ENCODE data around the gene TAPT1.
"Not testable (repeated sequence)": the region's sequence is repeated elsewhere in the genome, so short reads cannot be mapped to it uniquely, and the experiment has no call there.

Gene TAPT1, protein sequence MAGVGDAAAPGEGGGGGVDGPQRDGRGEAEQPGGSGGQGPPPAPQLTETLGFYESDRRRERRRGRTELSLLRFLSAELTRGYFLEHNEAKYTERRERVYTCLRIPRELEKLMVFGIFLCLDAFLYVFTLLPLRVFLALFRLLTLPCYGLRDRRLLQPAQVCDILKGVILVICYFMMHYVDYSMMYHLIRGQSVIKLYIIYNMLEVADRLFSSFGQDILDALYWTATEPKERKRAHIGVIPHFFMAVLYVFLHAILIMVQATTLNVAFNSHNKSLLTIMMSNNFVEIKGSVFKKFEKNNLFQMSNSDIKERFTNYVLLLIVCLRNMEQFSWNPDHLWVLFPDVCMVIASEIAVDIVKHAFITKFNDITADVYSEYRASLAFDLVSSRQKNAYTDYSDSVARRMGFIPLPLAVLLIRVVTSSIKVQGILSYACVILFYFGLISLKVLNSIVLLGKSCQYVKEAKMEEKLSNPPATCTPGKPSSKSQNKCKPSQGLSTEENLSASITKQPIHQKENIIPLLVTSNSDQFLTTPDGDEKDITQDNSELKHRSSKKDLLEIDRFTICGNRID

GRCh38 chr4:16225863-16226815, at the start of gene TAPT1:
Gene TAPT1, minus strand, starts transcription at chr4:16226471. Its CDS starts 14 bp downstream, at chr4:16226457.
- DNase-seq (ENCODE audit: low spot score) = peak; percentile 91

- DNase-seq (ENCODE audit: low spot score) = no peak
Measured at GRCh38 chr4:16271411-16271810, 45.1 kb upstream of the TAPT1 start.

DNA sequence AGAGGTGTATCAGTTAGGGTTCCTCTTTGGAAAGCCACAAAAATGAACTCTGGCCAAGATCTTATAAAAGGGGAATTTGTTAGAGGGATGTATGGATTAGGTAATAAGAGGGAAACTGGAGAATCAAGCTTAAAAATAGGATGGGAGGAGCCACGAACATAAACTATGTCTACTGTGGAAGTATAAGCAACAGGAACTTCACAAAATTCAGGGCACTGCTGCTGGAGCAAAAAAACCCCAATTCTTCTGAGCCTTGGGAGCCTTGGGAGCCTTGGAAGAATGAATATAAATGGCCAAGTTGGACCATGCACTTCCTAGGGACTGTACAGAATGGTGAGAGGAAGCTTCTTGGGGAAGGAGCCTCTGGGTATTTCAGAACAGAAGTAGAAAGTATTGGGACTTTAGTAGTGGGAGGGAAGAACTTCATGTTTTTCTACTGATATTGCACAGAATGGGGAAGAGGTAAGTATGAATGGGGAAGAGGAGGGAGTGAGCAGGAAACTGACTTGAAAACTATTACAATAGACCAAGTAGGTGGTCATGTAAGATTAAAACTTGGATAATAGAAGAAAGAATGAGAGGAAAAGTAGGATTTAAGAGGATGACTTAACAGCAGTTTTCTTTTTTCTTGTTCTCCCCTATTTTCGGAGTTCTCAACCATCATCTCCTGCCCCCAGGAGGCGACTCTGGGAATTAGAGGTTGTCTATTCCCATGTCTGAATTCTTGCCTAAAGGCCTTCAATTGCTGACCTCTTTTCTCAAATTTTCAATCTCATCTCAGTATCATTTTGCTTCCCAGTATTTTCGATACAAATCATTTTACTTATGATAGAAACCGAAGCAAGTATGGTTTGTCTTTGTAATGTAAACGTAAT, 44.4 kb upstream of the TAPT1 start:
- no peak for DNase-seq (ENCODE audit: low spot score)

DNA sequence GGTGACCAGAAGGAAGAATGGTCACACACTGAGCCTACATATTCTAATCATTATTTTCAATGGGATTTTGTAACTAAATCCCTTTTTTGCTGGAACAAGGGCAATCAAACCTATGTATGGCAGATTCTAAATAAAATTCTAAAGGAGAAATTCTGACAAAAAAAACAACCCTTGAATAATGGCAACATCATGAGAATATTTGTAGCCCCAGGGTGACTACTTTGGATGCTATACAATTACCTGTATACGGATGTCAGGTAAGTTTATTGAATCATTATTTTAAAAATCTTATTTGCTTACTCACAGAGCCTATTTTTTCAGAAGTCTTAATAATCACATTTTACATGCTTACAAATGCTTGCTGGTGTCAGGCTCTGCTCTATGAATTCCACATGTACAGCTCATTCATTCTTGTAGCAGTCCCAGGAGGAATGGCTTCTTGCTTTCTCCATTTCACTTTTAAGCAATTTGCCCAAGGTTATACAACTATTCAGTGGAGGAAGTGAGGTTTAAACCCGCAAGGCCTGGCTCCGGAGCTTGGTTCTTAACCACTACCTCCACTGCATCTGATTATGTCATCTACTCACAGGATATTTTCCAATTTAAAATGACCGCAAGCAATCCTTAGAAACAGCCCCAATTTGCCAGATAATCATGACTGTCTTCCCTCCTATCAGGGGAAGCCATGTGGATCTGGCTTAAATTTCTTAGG, 43.6 kb upstream of the TAPT1 start:
- DNase-seq (ENCODE audit: low spot score) = not testable (repeated sequence)

- no peak for DNase-seq (ENCODE audit: low spot score)
Measured at GRCh38 chr4:16269240-16269639, 43.0 kb upstream of the TAPT1 start.

DNA sequence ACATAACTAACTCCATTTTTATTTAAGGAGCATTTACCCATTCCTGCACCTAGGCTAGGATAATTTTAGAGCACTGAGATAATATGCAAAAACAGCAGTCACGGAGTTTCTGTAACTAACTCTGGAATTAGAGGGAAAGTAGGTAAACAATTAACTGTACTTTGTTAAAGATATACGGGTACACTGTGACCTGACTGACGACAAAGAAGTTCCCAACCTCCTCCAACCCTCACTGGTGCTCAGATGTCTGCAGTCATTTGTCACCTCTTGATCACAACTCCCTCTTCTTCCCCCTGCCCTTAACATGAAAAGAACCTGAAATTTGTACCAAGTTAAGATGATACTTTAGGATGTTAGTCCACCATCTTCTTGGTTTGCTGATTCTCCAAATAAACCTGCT, 42.0 kb upstream of the TAPT1 start:
- no peak for DNase-seq (ENCODE audit: low spot score)

GRCh38 chr4:16267639-16268038, 41.4 kb upstream of the TAPT1 start:
- no peak for DNase-seq (ENCODE audit: low spot score)

DNA sequence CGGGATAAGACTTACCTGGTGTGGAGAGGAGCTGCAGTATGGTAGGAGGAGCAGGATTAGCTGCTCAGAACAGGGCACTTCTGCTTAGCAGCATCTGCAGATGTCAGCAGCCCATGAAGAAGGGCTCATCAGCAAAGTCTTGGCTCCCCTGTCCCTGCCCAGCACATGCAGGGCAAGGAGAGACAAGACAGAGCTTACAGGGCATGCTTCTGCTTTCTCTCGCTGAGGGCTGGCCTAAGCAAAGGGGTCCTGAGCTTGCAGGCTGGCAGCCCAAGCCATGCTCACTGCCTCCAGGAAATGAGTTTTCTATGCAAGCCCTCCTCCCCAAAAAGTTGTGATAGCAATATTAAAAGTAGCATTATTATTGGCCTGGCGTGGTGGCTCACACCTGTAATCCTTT, 39.5 kb upstream of the TAPT1 start:
- no peak for DNase-seq (ENCODE audit: low spot score)

DNA sequence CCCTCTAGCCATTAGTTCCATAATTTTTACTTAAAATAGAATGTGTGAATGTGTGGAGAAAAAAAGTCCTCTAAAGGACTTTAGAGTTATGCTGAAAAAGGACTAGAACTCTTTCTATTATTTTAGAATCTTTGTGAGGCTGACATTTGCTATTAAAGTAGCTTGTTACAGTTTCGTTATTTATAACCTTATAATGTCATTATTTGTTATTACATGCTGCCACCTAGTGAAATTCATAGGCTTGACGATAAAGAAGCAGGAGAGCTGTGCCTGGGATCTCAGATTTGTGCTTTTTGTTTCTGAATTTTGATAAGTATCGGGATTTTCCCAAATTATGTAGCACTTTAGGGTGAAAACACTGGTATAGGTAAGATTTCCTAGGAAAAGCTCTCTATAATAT, 38.5 kb upstream of the TAPT1 start:
- DNase-seq (ENCODE audit: low spot score) = no peak

DNA sequence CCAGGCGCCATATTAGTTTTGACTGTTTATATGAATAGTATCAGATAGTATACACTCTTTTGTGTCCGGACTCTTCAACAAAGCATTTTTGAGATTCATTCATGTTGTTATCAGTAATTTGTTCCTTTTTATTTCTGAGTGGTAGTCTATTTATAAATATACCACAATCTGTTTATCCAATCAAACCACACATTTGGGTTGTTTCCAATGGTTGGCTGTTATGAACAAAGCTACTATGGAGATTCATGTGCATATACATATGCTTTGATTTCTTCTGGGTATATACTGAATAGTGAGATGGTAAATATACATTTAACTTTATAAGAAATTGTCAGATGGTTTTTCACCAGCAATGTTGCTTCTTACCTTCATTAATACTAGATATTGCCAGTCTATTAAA, 36.8 kb upstream of the TAPT1 start:
- no peak for DNase-seq (ENCODE audit: low spot score)

DNA sequence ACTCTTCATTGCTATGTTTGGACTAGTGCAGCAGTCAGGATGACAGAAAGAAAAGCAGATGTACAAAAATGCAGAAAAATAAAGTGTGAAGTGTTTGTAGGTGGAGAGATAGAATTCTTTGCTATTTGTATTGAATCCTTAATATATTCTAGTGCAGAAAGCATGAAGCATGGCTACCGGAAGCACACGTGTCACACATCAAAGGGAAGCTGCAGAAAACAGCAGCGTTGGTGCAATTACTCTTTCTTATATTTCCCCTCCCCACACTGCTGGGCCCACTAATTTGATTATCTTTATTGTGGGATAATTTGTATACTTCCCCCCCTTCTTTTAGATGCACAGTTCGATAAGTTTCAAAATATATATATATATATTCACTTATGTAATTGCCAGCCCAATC, 35.9 kb upstream of the TAPT1 start:
- no peak for DNase-seq (ENCODE audit: low spot score)

GRCh38 chr4:16261313-16261878, 35.1 kb upstream of the TAPT1 start:
- no peak for DNase-seq (ENCODE audit: low spot score)

GRCh38 chr4:16259889-16260246, 33.6 kb upstream of the TAPT1 start:
- DNase-seq (ENCODE audit: low spot score) = no peak

- DNase-seq (ENCODE audit: low spot score) = no peak
Measured at GRCh38 chr4:16259241-16259888, 33.1 kb upstream of the TAPT1 start.

DNA sequence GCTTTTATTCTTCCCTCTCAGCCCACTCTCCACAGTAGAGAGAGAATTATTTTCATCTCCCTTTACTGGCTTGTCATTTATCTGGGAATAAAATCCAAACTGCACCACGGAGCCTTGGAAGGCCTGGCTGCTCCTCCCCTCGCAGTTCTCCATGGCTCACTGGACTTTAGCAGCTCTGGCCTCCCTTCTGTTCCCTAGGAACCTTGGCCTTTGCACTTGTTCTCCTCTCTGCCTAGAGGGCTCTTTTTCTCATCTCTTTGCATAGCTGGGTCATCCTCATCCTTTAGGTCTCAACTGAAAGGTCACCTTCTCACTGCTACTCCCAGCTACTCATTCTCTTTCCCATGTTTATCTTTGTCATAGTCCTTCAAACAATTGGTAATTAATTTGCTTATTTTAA, 31.3 kb upstream of the TAPT1 start:
- DNase-seq (ENCODE audit: low spot score) = no peak

- DNase-seq (ENCODE audit: low spot score) = no peak
Measured at GRCh38 chr4:16256343-16256742, 30.1 kb upstream of the TAPT1 start.

DNA sequence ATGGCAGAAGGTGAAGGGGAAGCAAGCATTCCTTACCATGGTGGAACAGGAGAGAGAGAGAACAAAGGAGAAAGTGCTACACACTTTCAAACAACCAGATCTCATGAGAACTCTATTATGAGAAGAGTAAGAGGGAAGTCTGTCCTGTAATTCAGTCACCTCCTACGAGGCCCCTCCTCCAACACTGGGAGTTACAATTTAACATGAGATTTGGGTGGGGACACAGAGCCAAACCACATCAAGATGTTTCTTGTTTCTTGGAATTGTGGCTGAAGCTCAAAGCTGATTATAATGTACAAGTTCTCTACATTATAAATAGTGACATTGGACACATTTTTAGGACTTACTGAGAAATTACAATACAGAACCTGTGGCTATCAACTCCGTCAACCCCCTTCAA, 29.5 kb upstream of the TAPT1 start:
- DNase-seq (ENCODE audit: low spot score) = no peak

GRCh38 chr4:16253127-16253960, 27.1 kb upstream of the TAPT1 start:
- DNase-seq (ENCODE audit: low spot score) = no peak

DNA sequence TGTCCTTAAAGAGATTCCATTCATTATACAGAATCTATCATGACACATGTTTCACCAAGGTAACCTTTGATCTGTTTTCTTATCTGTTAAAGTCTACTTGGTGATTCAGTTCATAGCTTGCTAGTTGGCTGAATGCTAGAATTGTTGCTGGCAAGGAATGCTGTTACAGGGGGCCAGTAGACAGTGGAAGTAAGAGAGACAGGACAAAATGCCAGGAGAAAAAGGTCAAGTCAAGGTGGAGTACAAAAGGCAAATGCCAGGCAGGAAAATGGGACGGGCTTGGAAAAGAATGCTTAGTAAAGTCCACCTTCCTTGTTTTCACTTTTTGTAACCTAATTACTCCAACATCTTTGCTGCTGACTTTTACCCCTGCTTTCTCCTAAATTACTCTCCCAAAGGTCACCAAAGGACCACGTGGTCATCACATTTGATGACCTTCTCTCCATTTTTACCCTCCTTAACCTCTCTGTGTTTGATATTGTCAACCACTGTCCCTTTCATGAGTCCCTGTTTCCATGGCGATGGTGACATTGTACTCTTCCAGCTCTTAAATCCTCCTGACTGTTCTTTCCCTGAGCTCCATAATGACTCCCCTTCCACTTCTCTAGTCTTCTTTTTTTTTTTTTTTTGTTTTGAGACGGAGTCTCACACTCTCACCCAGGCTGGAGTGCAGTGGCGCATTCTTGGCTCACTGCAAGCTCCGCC, 24.5 kb upstream of the TAPT1 start:
- DNase-seq (ENCODE audit: low spot score) = no peak
